Neural progenitor cell (in vitro differentiated cells): Measurements from ENCODE around the gene PATZ1. TPM values are rescaled to one million over a fixed set of nuclear protein-coding genes. Genes with fewer than 3 reads are reported as not detected.

Experiments used
- DNase-seq: peaks from one replicate; pipeline ENCODE4 v3.0.0-alpha.2; 2016; ENCODE audit warnings: low spot score
- H2AFZ ChIP-seq: fragments of 200-600 bp; sonication (generic); replicated peaks from 2 replicates; pipeline ENCODE4 v1.6.1; 2016; ENCODE audit warnings: antibody characterized with exemption
- H3F3A ChIP-seq: fragments of 200-600 bp; sonication (generic); 2 replicates; pipeline ENCODE4 v1.6.1; 2016; ENCODE audit warnings: antibody characterized with exemption, low read depth
- H3K27ac ChIP-seq: fragments of 200-600 bp; sonication (generic); 2 replicates; pipeline ENCODE4 v1.5.1; 2016; ENCODE audit warnings: mild to moderate bottlenecking
- H3K27me3 ChIP-seq: fragments of 200-600 bp; sonication (generic); 2 replicates; pipeline ENCODE4 v1.6.1; 2016; ENCODE audit warnings: mild to moderate bottlenecking, moderate library complexity
- H3K36me3 ChIP-seq: fragments of 200-600 bp; sonication (generic); 2 replicates; pipeline ENCODE4 v1.5.1; 2016
- H3K4me1 ChIP-seq: fragments of 200-600 bp; sonication (generic); 2 replicates; pipeline ENCODE4 v1.6.1; 2016; ENCODE audit warnings: mixed run types
- H3K4me2 ChIP-seq: fragments of 200-600 bp; sonication (generic); 2 replicates; pipeline ENCODE4 v1.6.1; 2016
- H3K4me3 ChIP-seq: fragments of 200-600 bp; sonication (generic); 2 replicates; pipeline ENCODE4 v1.5.1; 2016
- H3K79me2 ChIP-seq: fragments of 200-600 bp; sonication (generic); 2 replicates; pipeline ENCODE4 v1.6.1; 2016; ENCODE audit warnings: low read depth
- H3K9ac ChIP-seq: fragments of 200-600 bp; sonication (generic); 2 replicates; pipeline ENCODE4 v1.6.1; 2016
- H3K9me3 ChIP-seq: fragments of 200-600 bp; sonication (generic); 2 replicates; pipeline ENCODE4 v1.5.1; 2016; ENCODE audit warnings: low read depth
- H4K20me1 ChIP-seq: fragments of 200-600 bp; sonication (generic); 2 replicates; pipeline ENCODE4 v1.6.1; 2016; ENCODE audit warnings: low read depth
- H3K27ac Mint-ChIP-seq: 3 replicates; pipeline ENCODE4 v1.8.0; 2021; ENCODE audit warnings: mixed read lengths
- H3K27me3 Mint-ChIP-seq: 2 replicates; pipeline ENCODE4 v1.8.0; 2022; ENCODE audit warnings: low read depth, mild to moderate bottlenecking, inconsistent platforms, moderate library complexity, mixed read lengths; ENCODE audit not compliant: insufficient read depth
- H3K36me3 Mint-ChIP-seq: 3 replicates; pipeline ENCODE4 v1.8.0; 2021; ENCODE audit warnings: mixed read lengths
- H3K4me1 Mint-ChIP-seq: 3 replicates; pipeline ENCODE4 v1.8.0; 2021; ENCODE audit warnings: mixed read lengths
- H3K4me3 Mint-ChIP-seq: 3 replicates; pipeline ENCODE4 v1.8.0; 2021; ENCODE audit warnings: mild to moderate bottlenecking, moderate library complexity, mixed read lengths
- H3K9me3 Mint-ChIP-seq: 3 replicates; pipeline ENCODE4 v1.8.0; 2020; ENCODE audit warnings: mixed read lengths
- EZH2 ChIP-seq: fragments of 200-600 bp; sonication (generic); IDR thresholded peaks from 2 replicates; pipeline ENCODE4 v1.6.1; 2017; ENCODE audit warnings: antibody characterized with exemption, mild to moderate bottlenecking, moderate library complexity
- EZH2phosphoT487 ChIP-seq: fragments of 200-600 bp; sonication (generic); IDR thresholded peaks from 2 replicates; pipeline ENCODE4 v1.6.1; 2017; ENCODE audit warnings: antibody characterized with exemption
- total RNA-seq: library from RNA; depleted of rRNA; stranded (reverse); fragments of >200 nt; gene quantifications from 2 replicates; pipeline ENCODE4 v1.2.3, GENCODE V29; 2015; ENCODE audit warnings: low replicate concordance
- TF ChIP-seq, protein P1 (sequence below): fragments of 200-600 bp; sonication (generic); IDR thresholded peaks from 2 replicates; pipeline ENCODE4 v1.5.1; 2017; ENCODE audit warnings: antibody characterized with exemption, mild to moderate bottlenecking

Gene PATZ1
- total RNA-seq, 1 donor from 2014 or later: 28.6 TPM

DNA sequence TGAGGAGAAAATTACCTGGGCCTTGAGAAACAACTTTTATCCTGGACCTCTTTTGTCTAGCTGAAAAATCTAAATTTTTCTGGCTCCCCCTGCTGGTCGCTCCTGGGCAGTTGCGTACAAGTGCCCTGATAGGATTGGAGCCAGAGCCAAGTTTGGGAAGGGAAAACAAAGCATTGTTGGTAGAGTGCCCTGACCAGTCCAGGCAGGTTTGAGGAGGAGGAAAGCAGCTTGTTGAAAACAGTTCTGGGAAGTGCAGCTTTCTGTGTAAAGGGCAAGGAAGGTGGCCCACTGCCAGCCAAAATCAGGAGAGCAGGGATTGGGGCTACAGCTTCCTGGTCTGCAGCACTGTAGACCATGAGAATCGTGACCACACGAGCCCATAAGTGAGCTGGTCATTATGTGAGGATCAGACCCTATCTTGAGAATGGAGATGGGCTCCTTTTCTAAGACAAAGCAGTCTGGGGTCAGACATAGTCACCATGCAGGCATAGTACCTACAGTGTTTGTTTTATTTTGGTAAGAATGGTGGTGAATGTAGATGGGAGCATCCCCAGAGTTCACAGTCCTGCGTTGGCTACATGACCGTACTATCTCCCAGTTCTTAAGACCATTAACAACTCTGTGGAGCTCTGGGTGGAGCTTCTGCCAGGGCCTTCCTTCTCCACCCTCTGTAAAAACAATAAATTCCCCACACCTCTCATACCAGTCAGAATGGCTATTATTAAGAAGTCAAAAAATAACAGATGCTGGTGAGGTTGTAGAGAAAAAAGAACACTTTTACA is 32.6 kb downstream of the PATZ1 start:
- peaks cover 3% of the 10 kb centered on the region for H3K9me3 Mint-ChIP-seq
- Histone ChIP-seq H3K4me3 (no peak overlapping the region), H3K9me3 (no peaks in the 10 kb centered on the region), H3K9ac (no peak overlapping the region), H3K27ac (no peak overlapping the region), H2AFZ (peak overlapping the region; percentile 88), H3K27me3 (no peaks in the 10 kb centered on the region), H3K4me1 (no peaks in the 10 kb centered on the region), H3K36me3 (no peaks in the 10 kb centered on the region), H3F3A (no peaks in the 10 kb centered on the region), H3K4me2 (no peak overlapping the region), H4K20me1 (no peaks in the 10 kb centered on the region), H3K79me2 (no peaks in the 10 kb centered on the region)
- no peaks in the 10 kb centered on the region for H3K4me1 Mint-ChIP-seq
- no peaks in the 10 kb centered on the region for H3K36me3 Mint-ChIP-seq
- TF ChIP-seq, protein P1, sequence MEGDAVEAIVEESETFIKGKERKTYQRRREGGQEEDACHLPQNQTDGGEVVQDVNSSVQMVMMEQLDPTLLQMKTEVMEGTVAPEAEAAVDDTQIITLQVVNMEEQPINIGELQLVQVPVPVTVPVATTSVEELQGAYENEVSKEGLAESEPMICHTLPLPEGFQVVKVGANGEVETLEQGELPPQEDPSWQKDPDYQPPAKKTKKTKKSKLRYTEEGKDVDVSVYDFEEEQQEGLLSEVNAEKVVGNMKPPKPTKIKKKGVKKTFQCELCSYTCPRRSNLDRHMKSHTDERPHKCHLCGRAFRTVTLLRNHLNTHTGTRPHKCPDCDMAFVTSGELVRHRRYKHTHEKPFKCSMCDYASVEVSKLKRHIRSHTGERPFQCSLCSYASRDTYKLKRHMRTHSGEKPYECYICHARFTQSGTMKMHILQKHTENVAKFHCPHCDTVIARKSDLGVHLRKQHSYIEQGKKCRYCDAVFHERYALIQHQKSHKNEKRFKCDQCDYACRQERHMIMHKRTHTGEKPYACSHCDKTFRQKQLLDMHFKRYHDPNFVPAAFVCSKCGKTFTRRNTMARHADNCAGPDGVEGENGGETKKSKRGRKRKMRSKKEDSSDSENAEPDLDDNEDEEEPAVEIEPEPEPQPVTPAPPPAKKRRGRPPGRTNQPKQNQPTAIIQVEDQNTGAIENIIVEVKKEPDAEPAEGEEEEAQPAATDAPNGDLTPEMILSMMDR: peak; percentile 90
- no peak for TF ChIP-seq EZH2phosphoT487
- H3K4me3 Mint-ChIP-seq: no peak overlapping the region
- H3K27me3 Mint-ChIP-seq: peaks cover 2% of the 10 kb centered on the region
- DNase-seq: peak; percentile 75
- H3K27ac Mint-ChIP-seq: peak overlapping the region; percentile 25

DNA sequence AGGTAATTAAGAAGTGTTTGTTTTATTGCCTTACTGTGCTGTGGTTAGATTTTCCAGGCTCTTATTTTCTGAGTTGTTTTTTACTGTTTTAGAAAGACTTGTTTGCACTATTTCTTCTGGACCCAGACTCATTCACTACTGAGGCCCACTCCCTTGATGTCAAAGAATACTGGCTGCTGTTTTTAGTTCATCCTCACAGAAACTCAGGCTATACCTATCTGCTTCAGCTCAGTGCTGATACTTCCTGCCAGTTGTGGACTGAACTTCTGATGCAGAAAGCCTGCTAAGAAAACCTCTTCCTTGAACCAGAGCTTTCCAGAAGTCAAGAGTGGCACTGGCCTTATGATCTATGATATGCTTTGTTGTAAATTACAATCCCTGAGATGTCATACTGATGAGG is 38.0 kb downstream of the PATZ1 start:
- H3K79me2 ChIP-seq: no peaks in the 10 kb centered on the region
- no peaks in the 10 kb centered on the region for H3K4me1 Mint-ChIP-seq
- no peaks in the 10 kb centered on the region for H3K36me3 ChIP-seq
- no peaks in the 10 kb centered on the region for H3K9me3 Mint-ChIP-seq
- no peaks in the 10 kb centered on the region for H3K27me3 ChIP-seq
- H3F3A ChIP-seq: no peaks in the 10 kb centered on the region
- peaks cover 7% of the 10 kb centered on the region for H3K27me3 Mint-ChIP-seq
- no peak overlapping the region for H2AFZ ChIP-seq
- no peaks in the 10 kb centered on the region for H3K9me3 ChIP-seq
- DNase-seq: no peak
- no peak overlapping the region for H3K27ac ChIP-seq
- H4K20me1 ChIP-seq: no peaks in the 10 kb centered on the region
- no peak overlapping the region for H3K4me3 ChIP-seq
- no peaks in the 10 kb centered on the region for H3K4me1 ChIP-seq
- no peak overlapping the region for H3K27ac Mint-ChIP-seq
- no peak for TF ChIP-seq EZH2
- TF ChIP-seq EZH2phosphoT487: no peak
- TF ChIP-seq, protein P1: no peak
- H3K9ac ChIP-seq: no peak overlapping the region
- H3K36me3 Mint-ChIP-seq: no peaks in the 10 kb centered on the region
- no peak overlapping the region for H3K4me3 Mint-ChIP-seq
- no peak overlapping the region for H3K4me2 ChIP-seq

DNA sequence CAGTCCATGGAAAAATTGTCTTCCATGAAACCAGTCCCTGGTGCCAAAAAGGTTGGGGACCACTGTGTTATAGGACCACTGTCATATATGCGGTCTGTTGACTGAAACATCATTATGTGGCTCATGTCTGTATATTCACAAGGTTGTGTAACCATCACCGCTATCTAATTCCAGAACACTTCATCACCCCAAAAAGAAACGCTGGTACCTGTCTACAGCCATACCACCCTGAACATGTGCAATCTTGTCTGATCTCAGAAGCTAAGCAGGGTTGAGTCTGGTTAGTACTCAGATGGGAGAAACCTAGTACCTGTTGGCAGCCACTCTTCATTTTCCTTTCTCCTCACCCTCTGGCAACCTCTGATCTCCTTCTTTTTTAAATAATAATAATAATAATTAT is 41.0 kb downstream of the PATZ1 start:
- Histone ChIP-seq H3K27ac (no peak overlapping the region), H3K36me3 (no peaks in the 10 kb centered on the region), H3K27me3 (no peaks in the 10 kb centered on the region), H3K4me1 (no peaks in the 10 kb centered on the region), H3K9me3 (no peaks in the 10 kb centered on the region), H2AFZ (no peak overlapping the region), H3K4me3 (no peak overlapping the region), H3F3A (no peaks in the 10 kb centered on the region), H3K79me2 (no peaks in the 10 kb centered on the region), H3K4me2 (no peak overlapping the region), H3K9ac (no peak overlapping the region), H4K20me1 (no peaks in the 10 kb centered on the region)
- TF ChIP-seq EZH2phosphoT487: no peak
- TF ChIP-seq EZH2: no peak
- TF ChIP-seq, protein P1: no peak
- no peak overlapping the region for H3K27ac Mint-ChIP-seq
- H3K9me3 Mint-ChIP-seq: no peaks in the 10 kb centered on the region
- H3K4me1 Mint-ChIP-seq: no peaks in the 10 kb centered on the region
- H3K36me3 Mint-ChIP-seq: no peaks in the 10 kb centered on the region
- H3K27me3 Mint-ChIP-seq: peaks cover 10% of the 10 kb centered on the region
- DNase-seq: no peak
- H3K4me3 Mint-ChIP-seq: no peak overlapping the region
